ENCODE measurements around the gene ERC2.

ERC2 gene

DNA sequence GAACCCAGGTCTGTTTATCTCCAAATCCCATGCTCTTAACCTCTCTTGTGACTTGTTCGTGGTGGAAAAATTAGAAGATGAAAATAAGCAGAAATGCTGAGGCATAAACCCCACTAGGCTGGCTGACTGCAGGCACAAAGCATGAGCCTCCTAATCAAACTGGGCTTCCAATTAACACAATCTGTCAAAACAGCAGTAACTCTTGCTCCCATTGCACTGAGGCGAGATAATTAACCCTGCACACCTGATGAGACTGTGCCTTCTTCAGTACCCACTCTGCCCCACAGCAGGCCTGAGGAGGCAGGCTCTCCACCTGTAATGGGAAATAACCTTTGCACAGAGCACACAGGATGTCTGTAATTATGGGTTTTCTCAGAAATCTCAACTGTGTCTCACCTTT lies 696.8 kb downstream of the ERC2 start:
- TF ChIP-seq, protein P1, sequence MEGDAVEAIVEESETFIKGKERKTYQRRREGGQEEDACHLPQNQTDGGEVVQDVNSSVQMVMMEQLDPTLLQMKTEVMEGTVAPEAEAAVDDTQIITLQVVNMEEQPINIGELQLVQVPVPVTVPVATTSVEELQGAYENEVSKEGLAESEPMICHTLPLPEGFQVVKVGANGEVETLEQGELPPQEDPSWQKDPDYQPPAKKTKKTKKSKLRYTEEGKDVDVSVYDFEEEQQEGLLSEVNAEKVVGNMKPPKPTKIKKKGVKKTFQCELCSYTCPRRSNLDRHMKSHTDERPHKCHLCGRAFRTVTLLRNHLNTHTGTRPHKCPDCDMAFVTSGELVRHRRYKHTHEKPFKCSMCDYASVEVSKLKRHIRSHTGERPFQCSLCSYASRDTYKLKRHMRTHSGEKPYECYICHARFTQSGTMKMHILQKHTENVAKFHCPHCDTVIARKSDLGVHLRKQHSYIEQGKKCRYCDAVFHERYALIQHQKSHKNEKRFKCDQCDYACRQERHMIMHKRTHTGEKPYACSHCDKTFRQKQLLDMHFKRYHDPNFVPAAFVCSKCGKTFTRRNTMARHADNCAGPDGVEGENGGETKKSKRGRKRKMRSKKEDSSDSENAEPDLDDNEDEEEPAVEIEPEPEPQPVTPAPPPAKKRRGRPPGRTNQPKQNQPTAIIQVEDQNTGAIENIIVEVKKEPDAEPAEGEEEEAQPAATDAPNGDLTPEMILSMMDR (IDR thresholded peaks at IDR 0.05; ENCODE audit: low read depth, low read length): no peak
- no peak overlapping the region for H3K4me3 ChIP-seq (ENCODE audit: low read depth, low read length)

DNA sequence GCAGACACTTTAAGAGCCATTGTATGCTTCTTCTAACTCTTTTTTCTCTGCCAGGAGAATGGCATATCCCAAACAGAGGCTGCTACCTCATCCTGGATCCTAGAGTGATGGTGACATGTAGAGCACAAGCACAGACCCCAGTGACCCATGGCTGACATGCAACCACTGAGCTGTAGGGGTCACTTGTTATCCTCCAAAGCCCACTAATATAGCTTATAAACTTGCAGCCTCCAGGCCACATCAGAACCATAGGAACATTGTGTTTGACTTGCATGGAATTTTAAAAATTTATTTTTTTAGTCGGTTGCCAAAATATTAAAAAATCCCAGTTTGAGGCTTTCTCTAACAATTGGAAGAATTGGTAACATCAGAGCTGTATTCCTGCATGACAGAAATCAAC lies 698.2 kb downstream of the ERC2 start:
- TF ChIP-seq, protein P1 (IDR thresholded peaks at IDR 0.05; ENCODE audit: low read depth, low read length): no peak
- H3K4me3 ChIP-seq (ENCODE audit: low read depth, low read length): no peak overlapping the region

DNA sequence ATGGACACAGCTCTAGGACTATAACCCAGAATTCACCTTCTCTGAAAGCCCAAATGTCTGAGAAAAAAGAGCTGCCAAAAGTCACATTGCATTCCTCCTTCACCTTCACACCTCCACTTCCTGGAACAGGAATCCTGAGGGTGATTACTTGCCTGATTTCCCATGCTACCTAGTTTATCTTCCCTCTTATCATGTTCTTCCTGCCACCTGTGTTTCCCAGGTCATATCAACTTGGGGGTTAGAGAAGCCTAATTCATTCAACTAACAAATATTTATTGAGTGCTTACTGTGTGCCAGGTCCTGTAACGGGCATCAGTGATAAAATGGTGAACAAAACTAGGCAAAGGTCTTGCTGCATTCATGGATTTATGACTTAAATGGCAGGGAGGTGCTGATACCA lies 701.5 kb downstream of the ERC2 start:
- TF ChIP-seq, protein P1 (IDR thresholded peaks at IDR 0.05; ENCODE audit: low read depth, low read length): no peak
- no peak overlapping the region for H3K4me3 ChIP-seq (ENCODE audit: low read depth, low read length)

DNA sequence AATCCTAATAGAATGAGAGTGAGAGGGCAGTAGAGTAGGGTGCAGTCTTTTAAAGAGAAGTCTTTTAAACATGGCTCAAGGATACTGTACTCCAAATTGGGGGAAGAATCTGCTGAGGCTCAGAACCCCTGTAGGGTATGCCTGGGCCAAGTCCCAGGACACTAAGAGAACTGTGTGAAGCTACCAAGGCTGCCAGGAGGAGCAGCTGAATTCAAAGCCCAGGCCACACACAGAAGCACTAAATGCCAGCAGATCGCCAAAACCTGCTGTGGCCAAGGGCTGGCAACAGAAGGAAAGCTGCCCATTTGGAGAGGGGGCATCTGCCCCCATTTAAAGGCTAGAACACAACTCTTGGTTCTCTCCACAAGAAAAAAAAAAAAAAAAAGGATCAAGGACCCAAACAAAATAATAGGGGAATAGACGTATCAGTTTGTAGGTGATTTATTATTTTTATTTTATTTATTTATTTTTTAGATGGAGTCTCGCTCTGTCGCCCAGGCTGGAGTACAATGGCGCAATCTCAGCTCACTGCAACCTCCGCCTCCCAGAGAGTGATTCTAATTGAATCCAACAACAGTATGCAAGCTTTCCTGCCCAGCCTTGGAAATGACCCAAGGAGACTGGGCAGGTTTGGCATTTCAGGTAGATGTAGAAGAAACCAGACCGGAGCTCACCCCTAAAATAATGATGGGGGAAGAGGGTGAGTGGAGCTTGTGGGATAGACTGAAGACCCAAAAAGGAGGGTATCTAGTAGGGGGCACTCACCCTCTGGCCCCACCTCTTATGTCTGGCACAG lies 702.2 kb downstream of the ERC2 start:
- H3K4me3 ChIP-seq (ENCODE audit: low read depth, low read length): no peak overlapping the region
- TF ChIP-seq, protein P1 (IDR thresholded peaks at IDR 0.05; ENCODE audit: low read depth, low read length): no peak

- TF ChIP-seq, protein P1 (IDR thresholded peaks at IDR 0.05; ENCODE audit: low read depth, low read length): no peak
- H3K4me3 ChIP-seq (ENCODE audit: low read depth, low read length): no peak overlapping the region
These were observed 702.9 kb downstream of the ERC2 start for GRCh38 chr3:55765398-55765797.

DNA sequence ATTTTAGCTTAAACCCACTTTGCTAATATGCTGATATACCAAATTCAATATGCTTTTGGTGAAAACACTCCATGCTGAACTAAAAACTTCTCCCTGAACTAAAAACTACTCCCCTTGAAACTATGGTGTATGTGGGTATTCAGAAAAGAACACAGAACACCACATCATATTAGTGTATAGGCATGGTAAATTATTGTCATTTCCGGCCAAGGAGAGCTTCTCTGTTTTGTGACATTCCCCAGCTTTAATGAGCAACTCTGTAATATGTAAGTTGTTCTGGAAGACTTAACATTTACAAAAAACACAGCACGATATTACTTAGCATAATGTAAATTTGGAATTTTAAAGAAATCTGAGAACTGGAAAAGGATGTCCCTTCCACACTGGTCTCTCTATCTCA lies 711.3 kb downstream of the ERC2 start:
- TF ChIP-seq, protein P1 (IDR thresholded peaks at IDR 0.05; ENCODE audit: low read depth, low read length): no peak
- no peak overlapping the region for H3K4me3 ChIP-seq (ENCODE audit: low read depth, low read length)

DNA sequence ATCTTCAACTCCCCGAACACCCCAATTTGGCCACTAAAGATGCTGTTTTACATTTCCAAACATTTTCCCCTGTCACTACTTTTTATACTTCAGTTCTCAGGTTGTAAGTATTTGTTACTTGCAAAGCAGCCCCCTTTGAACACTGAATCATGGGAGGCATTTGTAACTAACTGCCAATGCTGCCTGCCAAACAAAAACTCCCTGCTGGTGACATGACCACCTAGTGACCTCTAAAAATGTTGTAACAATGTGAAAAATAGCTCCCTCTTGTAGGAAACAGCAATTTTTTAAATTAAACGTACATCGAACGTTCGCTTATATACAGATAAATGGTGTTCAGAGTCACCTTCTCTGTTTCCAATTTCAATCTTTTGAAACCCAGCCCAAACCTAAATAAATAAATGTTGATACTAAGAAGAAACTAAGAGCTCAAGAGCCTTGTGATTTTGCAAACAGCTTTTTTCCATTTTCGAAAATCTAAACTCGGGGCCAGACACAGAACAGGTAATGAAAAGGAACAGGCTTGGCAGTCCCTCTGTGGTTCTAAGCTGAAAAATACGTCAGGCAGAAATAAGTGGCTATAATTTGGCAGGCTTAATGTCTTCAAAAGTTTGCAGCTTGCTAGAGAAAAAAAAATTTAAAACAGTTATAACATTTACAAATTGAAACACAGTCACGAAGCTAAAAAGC lies 712.6 kb downstream of the ERC2 start:
- TF ChIP-seq, protein P1 (IDR thresholded peaks at IDR 0.05; ENCODE audit: low read depth, low read length): no peak
- H3K4me3 ChIP-seq (ENCODE audit: low read depth, low read length): no peak overlapping the region

Data from WI38 (cell line).